Heart left ventricle (tissue), 13 donors: ENCODE data around the gene ZCRB1.

Experiments used
- CTCF ChIP-seq, 12 donors: fragments of 200-600 bp; sonication (generic) in 4 of 12; IDR thresholded peaks; one replicate each; pipeline versions ENCODE4 v1.5.0 to v1.8.0; 2018 to 2022; ENCODE audit warnings: antibody characterized with exemption in 12 of 12, mild to moderate bottlenecking in 5 of 12
- POLR2A ChIP-seq, 2 donors: fragments of 450-650 bp; IDR thresholded peaks; one replicate each; pipeline ENCODE4 v1.6.1; 2017; ENCODE audit warnings: antibody characterized with exemption in 2 of 2, mild to moderate bottlenecking in 2 of 2, moderate library complexity in 2 of 2
- donor health status: ischemic (EF 13 %, LVEDD 7.1; RV severe dilation, severe dysfunction).
- donor health status: DM: no; HTN: yes; CAD: no.
- donor health status: DM: no; HTN: no; CAD: no.
- donor health status: ischemic (EF 25% LVEDD 6.9; RV normal size, moderate dysfunction).
- donor health status: ischemic (EF 25% LVEDD 5.7; RV mildly dilated, moderate dysfunction).
- donor health status: ischemic (EF 35%, LVEDD 5.7; RV mildly dilated, moderate dysfunction).
- donor health status: nonischemic (EF 11% LVEDD 7.7; RV severe dilation, severe dysfunction).
- donor health status: DM: yes; HTN: yes; CAD: no.
- donor health status: PGD.
- donor health status: ischemic (EF 29% LVEDD 5.4; RV normal size, mild dysfunction).
- donor health status: nonischemic (EF 23%, LVEDD 6.1; RV moderate dilation, normal function).

DNA sequence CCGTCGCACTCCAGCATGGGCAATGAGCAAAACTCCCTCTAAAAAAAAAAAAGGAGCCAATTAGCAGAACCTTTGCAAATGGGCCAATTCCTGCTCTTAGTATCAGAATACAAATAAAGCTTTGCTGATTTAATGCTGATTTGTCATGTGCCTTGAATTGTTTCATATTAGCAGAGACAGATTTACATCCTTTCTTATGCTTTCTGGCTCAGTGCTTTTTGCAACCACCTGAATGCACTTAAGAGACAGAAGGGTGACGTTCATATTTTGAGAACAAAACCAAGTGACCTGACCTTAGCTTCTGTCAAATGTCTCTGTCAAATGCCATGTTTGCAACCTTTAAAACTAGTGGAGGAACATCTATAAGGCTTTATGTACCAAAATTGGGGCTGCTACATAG, 44.0 kb downstream of the ZCRB1 start:
- TF ChIP-seq CTCF (IDR thresholded peaks at IDR 0.05) (no peak), POLR2A (IDR thresholded peaks at IDR 0.05) (no peak)
